Measurements from ENCODE around the gene CAMTA1. TPM values are rescaled to one million over a fixed set of nuclear protein-coding genes. Genes with fewer than 3 reads are reported as not detected.
A peak's percentile ranks its signal among the peaks of the same experiment; 100 is the strongest.

The CAMTA1 gene
- total RNA-seq, 6 donors from 2014 or later = 38.8 to 74.0 (median 46.1) TPM

DNA sequence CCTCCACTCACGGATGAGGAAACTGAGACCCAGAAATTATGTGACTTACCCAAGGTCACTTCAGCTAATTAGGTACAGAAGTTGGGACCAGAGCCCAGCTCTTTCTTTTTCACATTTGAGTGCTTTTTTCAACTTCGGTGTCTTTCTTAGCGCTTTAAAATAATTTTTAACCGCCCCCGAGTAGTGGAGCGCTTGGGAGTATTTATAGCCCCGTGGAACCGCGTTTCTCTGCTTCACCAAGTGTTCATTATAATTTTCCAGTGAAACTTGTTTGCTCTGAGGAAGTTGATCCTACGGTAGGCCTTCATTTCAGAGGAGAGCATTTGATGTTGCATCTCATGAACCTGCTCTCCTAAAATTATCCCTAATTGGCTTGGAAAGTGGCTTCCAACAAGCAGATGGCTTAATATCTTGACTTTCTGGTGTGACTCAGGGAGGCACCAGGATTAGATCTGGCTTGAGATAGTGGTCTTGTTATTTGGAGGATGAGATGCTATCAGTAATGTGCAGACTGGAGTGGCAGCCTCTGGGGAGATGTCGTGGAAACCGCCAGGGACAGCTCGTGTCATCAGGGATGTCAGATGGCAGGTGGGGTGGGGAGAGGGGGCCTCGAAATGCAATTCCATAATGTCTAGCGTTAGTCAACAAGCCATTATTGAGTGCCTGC, 321.3 kb downstream of the CAMTA1 start:
- no peaks in the 10 kb centered on the region for H3K9me3 ChIP-seq
- DNase-seq (no peak), ATAC-seq (ENCODE audit: low FRiP score in 2 of 2) (no peak)

DNA sequence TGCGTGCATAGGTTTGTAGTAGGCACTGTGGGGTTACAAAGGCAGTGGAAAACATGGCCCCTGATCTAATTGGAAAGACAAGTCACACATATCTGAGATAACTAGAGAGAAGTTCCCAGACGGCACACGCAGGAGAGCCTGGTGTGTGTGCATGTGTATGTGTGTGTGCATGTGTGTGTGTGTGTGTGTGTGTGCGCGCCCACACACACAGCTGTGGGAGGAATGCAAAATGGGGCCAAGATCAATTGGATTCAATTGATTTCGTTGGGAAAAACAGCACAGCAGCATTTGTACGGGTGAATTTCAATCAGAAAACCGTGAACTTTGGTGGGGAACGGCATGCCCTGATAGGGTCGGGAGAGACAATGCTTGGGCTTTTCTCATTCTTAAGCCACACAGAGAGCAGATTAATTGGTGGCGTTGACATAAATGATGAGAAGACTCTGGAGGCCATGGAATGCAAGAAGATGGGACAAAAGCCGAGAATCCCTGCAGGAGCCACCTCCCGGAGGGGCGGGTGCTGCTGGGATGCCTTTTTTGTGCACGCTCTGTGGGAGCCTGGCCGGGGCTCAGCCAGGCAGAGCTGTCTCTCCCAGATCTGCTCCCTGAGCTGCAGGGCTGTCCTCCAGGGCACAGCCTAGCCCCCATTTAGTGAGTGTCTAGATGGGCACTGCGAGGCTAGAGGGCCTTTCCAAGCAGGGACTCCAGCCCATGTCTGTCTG, 322.0 kb downstream of the CAMTA1 start:
- H3K36me3 ChIP-seq = no peaks in the 10 kb centered on the region
- 68 to 73% methylated on average over 17 of the region's 17 CpGs for WGBS, 2 donors
- peak in 1 of 2 donors; percentile 28 for DNase-seq

More for the DNA sequence above, 321.3 kb downstream of the CAMTA1 start:
- no peak overlapping the region for H3K4me3 ChIP-seq
- H3K36me3 ChIP-seq = no peaks in the 10 kb centered on the region
- H3K4me1 ChIP-seq = no peaks in the 10 kb centered on the region
- no peaks in the 10 kb centered on the region for H3K27me3 ChIP-seq
- no peak overlapping the region for H3K27ac ChIP-seq
- 78 to 86% methylated on average over 15 of the region's 15 CpGs for WGBS, 2 donors
- TF ChIP-seq POLR2A (IDR thresholded peaks at IDR 0.05) (no peak), POLR2AphosphoS5 (IDR thresholded peaks at IDR 0.05) (no peak), EP300 (IDR thresholded peaks at IDR 0.05) (no peak)
- TF ChIP-seq, protein P1, sequence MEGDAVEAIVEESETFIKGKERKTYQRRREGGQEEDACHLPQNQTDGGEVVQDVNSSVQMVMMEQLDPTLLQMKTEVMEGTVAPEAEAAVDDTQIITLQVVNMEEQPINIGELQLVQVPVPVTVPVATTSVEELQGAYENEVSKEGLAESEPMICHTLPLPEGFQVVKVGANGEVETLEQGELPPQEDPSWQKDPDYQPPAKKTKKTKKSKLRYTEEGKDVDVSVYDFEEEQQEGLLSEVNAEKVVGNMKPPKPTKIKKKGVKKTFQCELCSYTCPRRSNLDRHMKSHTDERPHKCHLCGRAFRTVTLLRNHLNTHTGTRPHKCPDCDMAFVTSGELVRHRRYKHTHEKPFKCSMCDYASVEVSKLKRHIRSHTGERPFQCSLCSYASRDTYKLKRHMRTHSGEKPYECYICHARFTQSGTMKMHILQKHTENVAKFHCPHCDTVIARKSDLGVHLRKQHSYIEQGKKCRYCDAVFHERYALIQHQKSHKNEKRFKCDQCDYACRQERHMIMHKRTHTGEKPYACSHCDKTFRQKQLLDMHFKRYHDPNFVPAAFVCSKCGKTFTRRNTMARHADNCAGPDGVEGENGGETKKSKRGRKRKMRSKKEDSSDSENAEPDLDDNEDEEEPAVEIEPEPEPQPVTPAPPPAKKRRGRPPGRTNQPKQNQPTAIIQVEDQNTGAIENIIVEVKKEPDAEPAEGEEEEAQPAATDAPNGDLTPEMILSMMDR (IDR thresholded peaks at IDR 0.05) = no peak

DNA sequence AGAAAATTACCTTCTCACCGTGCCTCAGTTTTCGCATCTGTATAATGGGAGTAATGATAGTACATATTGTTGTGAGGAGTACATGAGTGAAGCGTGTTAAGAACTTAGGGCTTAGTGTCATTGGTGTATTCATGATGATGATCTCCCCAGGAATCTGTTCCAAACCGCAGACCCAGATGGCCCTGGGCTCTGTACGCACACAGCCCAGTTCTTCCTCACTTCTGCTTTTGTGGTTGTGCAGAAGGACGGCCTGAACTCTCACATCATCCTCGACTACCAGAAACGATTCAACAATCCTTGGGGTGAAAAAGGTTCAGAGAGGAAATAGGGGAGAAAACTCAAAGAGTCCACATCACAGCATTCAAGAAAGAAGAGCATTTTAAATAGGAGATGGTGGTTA, 323.0 kb downstream of the CAMTA1 start:
- TF ChIP-seq POLR2AphosphoS5 (IDR thresholded peaks at IDR 0.05) (no peak), EP300 (IDR thresholded peaks at IDR 0.05) (no peak), POLR2A (IDR thresholded peaks at IDR 0.05) (no peak)
- TF ChIP-seq, protein P1 (IDR thresholded peaks at IDR 0.05) = no peak
- Histone ChIP-seq H3K27ac (no peak overlapping the region), H3K4me3 (no peak overlapping the region), H3K36me3 (no peaks in the 10 kb centered on the region), H3K27me3 (no peaks in the 10 kb centered on the region), H3K4me1 (no peaks in the 10 kb centered on the region), H3K9me3 (no peaks in the 10 kb centered on the region)
- 71 to 76% methylated on average over 8 of the region's 8 CpGs for WGBS, 2 donors
- ATAC-seq (ENCODE audit: low FRiP score in 2 of 2) = no peak
- no peak for DNase-seq

More for the DNA sequence above, 322.0 kb downstream of the CAMTA1 start:
- no peaks in the 10 kb centered on the region for H3K27me3 ChIP-seq
- H3K27ac ChIP-seq = no peak overlapping the region
- H3K4me1 ChIP-seq = no peaks in the 10 kb centered on the region
- TF ChIP-seq EP300 (IDR thresholded peaks at IDR 0.05) (no peak), POLR2A (IDR thresholded peaks at IDR 0.05) (no peak)
- TF ChIP-seq, protein P1 (IDR thresholded peaks at IDR 0.05) = no peak
- H3K9me3 ChIP-seq = no peaks in the 10 kb centered on the region
- no peak overlapping the region for H3K4me3 ChIP-seq
- ATAC-seq (ENCODE audit: low FRiP score in 2 of 2) = no peak

DNA sequence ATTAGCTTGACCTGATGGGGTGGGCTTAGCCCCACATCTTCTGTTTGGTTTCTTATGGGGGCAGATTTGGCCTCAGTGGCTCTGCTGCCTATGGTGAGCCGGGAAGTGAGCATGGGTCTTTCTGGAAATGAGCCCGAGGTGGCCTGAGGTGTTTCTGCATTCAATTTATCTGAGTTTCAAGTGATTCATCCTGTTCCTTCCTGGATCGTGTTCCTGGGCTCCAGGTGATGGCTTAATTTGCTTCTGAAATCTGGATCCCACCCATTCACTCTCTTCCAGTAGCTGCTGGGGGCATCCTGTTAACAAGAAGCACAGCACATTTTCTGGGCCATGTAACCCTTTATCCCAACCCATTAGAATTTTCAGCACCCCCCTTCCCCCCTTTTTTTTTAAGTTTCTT, 324.6 kb downstream of the CAMTA1 start:
- no peaks in the 10 kb centered on the region for H3K9me3 ChIP-seq
- 56 to 64% methylated on average over 3 of the region's 3 CpGs for WGBS, 2 donors
- ATAC-seq (ENCODE audit: low FRiP score in 2 of 2) (no peak), DNase-seq (no peak)
- H3K27ac ChIP-seq = no peak overlapping the region
- no peaks in the 10 kb centered on the region for H3K36me3 ChIP-seq
- no peak overlapping the region for H3K4me3 ChIP-seq
- no peak for TF ChIP-seq POLR2A (IDR thresholded peaks at IDR 0.05)
- no peak for TF ChIP-seq POLR2AphosphoS5 (IDR thresholded peaks at IDR 0.05)
- TF ChIP-seq EP300 (IDR thresholded peaks at IDR 0.05) = no peak
- TF ChIP-seq, protein P1 (IDR thresholded peaks at IDR 0.05) = no peak
- H3K4me1 ChIP-seq = no peaks in the 10 kb centered on the region
- H3K27me3 ChIP-seq = no peaks in the 10 kb centered on the region

Measured in upper lobe of left lung (tissue), 6 donors.